CD4-positive, alpha-beta T cell treated with Interleukin-15 for 1 hour (primary cell): ENCODE results near the gene FDPS.

ENCODE experiments used
- DNase-seq: peaks from one replicate; pipeline ENCODE4 v3.0.0-alpha.2; 2020

The FDPS gene

GRCh38 chr1:155308493-155309422 is at the start of gene FDPS:
TSS of gene FDPS (plus strand) at chr1:155308866. CDS start at chr1:155309790, 924 bp downstream.
- DNase-seq, result peak; percentile 99

GRCh38 chr1:155260276-155260675 is 48.4 kb upstream of the FDPS start:
- DNase-seq, result no peak

DNA sequence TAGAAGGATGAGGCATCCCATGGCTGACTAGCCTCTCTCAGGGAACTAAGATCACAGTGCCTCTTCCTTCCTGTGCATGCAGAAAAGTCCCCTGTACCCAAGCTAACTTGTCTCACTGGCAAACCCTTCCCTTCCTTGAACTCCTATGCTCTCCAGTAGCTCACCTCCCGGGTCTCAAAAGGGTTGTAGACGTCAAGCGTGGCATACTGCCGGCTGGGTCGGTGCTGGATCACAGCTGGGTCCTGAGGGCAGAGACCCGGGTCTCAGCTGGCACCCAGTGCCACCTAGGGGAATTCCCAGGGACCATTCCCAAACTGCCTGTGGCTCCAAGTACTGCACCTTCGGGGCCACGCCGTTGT is 47.2 kb upstream of the FDPS start:
- DNase-seq, result no peak

GRCh38 chr1:155261852-155262673 is 46.6 kb upstream of the FDPS start, which contains the start of gene SCAMP3:
TSS of gene SCAMP3 (minus strand) at chr1:155262360. CDS start at chr1:155262151, 209 bp downstream.
- peak; percentile 91 for DNase-seq

DNA sequence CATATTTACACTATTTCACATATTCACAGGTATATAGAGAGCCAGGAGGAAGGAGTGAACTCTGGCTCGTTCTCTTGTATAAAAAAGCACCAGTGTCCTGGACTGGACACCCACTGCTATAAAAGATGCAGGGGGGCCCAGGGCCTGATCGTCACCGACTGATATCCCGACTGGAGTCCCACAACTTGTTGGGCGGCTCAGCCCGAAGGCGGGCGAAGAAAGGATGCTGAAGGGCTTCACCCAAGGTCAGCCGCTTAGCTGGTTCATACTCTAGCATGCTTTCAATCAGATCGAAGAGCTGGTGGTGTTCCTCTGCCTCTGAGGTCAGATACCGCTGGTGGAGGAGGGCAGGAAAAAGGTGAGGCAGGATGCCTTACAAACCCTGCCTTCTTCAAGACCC is 45.6 kb upstream of the FDPS start:
- DNase-seq, result no peak

DNA sequence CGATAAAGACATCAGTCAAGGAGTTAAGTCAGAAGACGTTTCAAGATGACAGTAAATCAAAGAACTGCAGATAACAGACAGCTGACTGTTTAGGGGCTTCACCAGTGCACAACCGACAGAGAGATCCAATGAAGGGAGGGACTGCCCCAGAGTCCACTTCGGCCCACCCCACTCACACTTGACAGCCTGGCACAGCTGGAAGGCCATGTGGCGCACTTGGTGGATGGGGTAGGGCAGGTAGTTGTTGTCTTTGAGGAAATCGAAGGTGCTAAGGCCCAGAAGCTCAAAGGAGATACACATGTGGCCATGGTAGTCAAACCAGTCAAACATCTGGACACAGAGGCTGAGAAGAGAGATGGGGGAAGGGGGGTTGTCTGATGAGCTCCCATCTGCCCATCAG is 42.1 kb upstream of the FDPS start:
- no peak for DNase-seq

GRCh38 chr1:155267373-155267772 is 41.3 kb upstream of the FDPS start:
- no peak for DNase-seq

DNA sequence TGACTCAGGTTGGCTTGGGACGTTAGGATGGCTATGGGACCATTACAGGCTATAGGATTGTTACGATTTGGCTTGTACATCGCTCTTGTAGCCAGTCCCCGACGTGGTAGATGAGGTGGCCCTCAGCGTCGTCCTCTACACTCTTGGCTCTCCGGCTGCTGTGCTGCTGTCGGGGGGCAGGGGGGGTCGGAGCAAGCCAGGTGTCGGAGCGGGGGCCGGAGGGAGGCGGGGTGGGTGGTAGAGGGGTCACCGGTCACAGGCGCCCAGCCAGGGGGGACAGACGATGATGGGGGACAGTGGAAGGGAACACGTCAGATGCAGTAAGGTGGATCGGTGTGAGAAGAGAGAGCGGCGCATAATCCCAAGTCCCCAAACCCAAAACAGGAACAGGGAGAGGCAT is 40.0 kb upstream of the FDPS start:
- DNase-seq, result no peak

DNA sequence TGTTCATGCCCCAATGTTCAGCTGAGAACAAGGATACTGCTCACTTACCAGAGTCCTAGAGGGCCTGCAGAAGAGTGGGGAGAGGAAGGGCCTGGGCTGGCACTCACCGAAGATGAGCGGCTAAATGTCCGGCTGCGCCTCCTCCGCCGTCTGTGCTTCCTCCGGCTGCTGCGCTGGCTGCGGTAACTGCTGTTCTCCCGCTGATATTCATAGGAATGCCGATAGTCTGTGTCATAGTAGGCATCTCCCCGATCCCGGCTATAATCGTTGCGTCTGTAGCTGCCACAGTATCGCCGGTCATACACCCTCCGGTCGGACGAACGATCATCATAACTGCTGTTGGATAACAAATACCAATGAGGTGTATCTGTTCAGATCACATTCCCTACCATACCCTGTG is 39.3 kb upstream of the FDPS start:
- no peak for DNase-seq

GRCh38 chr1:155272466-155273342 is 36.0 kb upstream of the FDPS start:
- no peak for DNase-seq

DNA sequence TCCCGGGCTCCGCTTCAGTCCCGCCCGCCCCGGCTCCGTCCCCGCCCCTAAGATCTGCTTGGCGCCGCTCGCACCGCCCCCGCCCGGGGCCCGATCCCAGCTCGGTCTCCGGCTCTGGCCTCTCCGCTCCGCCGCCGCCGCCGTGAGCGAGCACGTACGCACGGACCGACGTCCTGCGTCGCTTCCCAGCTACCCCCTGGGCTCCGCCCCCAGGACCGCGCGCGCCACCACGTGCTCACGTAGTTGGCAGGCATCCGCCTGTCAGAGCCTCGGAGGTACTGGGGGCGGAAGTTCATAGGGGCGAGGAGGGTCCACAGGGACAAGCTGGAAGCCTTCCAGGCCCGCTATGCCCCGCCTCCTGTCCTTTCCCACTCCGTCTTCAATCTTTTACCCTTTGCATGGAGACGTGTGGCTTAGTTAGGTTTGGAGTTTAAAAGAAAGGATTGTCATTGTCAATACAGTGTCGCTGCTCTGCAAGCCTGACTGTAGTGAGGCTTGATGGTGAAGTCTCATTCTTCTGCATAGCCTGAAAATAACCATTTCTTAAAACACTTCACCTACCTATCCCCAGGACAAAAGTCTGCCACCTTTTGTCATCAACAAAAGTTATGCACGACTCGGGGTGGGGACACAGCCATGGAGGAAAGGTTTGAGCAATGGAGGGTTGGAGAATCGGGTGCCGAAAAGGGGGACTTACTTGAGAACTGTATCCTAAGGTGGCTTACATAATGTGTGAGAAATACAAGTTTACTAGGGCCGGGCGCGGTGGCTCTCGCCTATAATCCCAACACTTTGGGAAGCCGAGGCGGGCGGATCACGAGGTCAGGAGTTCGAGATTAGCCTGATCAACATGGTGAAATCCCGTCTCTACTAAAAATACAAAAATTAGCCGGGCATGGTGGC is 35.1 kb upstream of the FDPS start, which contains the start of gene CLK2:
Gene CLK2, minus strand, starts transcription at position 162 of the 903 bp plus-strand sequence. CDS start 2,527 bp downstream, outside the sequence.
- DNase-seq, result peak; percentile 93

- DNase-seq, result peak; percentile 94
Measured at GRCh38 chr1:155277070-155277901, 31.4 kb upstream of the FDPS start, which contains the start of gene HCN3. TSS of gene HCN3 (plus strand) at chr1:155277463. CDS start at chr1:155277591, 128 bp downstream.

DNA sequence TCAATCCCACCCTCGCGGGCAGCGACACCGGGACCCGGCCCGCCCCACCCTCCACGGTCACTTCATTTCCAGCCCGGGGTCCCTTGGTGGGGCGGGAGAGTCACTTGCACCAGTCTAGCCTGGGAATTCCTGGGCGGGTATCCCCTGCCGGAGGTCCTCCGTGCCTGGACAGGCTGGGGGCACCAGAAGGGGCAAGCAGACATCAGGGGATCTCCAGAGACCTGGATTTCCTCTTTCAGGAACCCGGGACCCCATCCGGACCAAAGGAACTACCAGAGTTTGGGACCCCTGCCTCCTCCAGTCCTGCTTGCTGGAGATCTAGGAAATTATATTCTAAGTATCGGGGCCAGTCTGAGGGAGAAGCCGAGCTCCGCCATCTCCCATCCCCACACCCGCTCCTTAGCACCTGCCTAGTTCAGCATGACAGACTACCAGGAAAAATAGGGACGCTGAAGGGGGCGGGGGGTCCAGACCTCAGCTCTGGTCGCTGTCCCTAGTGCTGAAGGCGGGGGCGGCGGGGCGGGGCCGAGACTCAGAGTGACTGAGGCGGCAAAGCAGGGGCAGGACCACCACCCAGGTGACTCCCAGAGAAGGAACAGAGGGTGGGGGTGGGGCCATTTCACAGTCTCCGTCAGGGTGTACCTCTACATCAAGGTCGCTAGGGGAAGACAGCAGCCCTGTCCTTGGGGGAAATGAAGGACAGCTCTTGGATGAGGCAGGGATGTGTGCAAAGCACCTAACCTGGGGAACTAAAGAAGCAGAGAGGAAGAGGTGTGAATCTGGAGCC is 30.6 kb upstream of the FDPS start:
- DNase-seq, result peak; percentile 69

DNA sequence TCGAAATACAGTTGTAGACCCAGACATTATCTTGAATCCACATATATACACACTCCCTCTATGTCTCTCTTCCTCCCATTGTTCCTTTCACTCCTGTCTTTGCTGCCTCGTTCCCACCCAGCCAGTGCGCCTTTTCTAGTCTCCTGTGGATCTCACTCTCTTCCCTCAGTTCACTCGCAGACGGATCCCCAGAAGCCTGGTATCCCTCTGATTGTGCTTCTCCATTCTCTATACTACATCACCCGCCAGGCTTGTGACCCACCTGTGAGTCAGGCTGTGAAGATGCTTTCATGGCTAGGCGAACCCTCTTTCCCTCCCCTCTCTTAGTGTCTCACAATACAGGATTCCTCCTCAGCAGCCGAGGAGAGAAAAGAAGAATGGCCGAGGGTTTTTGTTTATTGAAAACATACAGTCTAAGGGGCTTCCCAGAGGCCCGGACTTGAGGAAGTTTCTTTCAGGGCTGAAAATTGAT is 29.9 kb upstream of the FDPS start:
- no peak for DNase-seq

GRCh38 chr1:155279268-155279667 is 29.4 kb upstream of the FDPS start:
- DNase-seq, result no peak

DNA sequence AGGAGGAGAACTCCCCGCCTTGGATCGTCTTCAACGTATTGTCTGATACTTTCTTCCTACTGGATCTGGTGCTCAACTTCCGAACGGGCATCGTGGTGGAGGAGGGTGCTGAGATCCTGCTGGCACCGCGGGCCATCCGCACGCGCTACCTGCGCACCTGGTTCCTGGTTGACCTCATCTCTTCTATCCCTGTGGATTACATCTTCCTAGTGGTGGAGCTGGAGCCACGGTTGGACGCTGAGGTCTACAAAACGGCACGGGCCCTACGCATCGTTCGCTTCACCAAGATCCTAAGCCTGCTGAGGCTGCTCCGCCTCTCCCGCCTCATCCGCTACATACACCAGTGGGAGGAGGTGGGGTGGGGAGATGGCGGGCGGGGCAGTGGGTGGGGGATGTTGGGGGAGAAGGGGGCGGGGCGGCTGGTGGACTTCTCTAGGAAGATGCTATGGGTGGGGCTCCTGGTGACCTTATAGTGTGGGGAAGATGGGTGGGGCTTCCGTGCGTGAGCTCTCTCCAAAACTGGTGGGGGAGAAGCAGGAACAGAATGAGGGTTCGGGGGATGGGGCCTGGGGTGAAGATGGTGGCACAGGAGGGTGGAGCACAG is 26.1 kb upstream of the FDPS start:
- DNase-seq, result no peak

- DNase-seq, result no peak
Measured at GRCh38 chr1:155284476-155284875, 24.2 kb upstream of the FDPS start.

DNA sequence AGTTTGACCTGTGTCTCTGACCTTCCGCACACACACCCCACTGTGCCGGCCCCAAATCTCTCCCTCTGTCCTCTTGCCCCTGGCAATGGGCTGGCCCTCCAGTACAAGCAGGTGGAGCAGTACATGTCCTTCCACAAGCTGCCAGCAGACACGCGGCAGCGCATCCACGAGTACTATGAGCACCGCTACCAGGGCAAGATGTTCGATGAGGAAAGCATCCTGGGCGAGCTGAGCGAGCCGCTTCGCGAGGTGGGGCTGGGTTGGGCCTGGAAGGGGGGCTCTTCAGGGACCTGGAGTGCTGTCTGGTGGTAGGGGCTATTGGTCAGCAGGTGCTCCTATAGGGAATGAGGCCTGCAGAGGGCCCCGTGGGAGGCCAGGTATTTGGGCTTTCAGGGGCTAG is 23.6 kb upstream of the FDPS start:
- DNase-seq, result no peak

DNA sequence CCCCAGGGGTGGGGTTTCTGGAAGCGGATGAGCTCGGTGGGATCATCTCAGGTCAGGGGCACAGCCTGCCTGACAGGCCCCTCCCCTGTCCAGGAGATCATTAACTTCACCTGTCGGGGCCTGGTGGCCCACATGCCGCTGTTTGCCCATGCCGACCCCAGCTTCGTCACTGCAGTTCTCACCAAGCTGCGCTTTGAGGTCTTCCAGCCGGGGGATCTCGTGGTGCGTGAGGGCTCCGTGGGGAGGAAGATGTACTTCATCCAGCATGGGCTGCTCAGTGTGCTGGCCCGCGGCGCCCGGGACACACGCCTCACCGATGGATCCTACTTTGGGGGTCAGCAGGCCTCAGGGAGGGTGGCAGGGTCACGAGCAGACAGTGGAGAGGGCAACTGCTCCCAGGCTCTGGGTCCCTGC is 23.0 kb upstream of the FDPS start:
- DNase-seq, result no peak
